Right cardiac atrium (tissue), 5 donors: Measurements from ENCODE around the gene KIAA1755. TPM values are rescaled to one million over a fixed set of nuclear protein-coding genes. Genes with fewer than 3 reads are reported as not detected.

ENCODE experiments used
- ATAC-seq, 2 donors: fragments of 200-7000 bp; cut with Tn5 transposase; one replicate each; pipeline versions ENCODE4 v1.8.0 to v1.9.1; 2020; ENCODE audit warnings: moderate library complexity in 2 of 2, mild to moderate bottlenecking in 1 of 2
- DNase-seq, 3 donors: peaks; one replicate each; pipeline ENCODE4 v3.0.0-alpha.2; 2020
- H3K27ac ChIP-seq: one replicate; pipeline ENCODE4 v1.5.1; 2013; ENCODE audit warnings: mild to moderate bottlenecking, low read length, control low read depth, moderate library complexity
- H3K27me3 ChIP-seq: one replicate; pipeline ENCODE4 v1.6.1; 2013; ENCODE audit not compliant: control insufficient read depth, insufficient read depth
- H3K4me1 ChIP-seq: one replicate; pipeline ENCODE4 v1.6.1; 2013; ENCODE audit warnings: low read length; ENCODE audit not compliant: control insufficient read depth, insufficient read depth
- H3K4me3 ChIP-seq: one replicate; pipeline ENCODE4 v1.5.1; 2013; ENCODE audit warnings: low read length, control low read depth
- H3K9me3 ChIP-seq: one replicate; pipeline ENCODE4 v1.6.1; 2013; ENCODE audit warnings: low read length; ENCODE audit not compliant: control insufficient read depth
- WGBS: extraction: QIAGEN DNeasy Blood & Tissue Kit; methylation state at CpG from one replicate; pipeline ENCODE4 v1.1.7; 2013; 5-methylcytosine and 5-hydroxymethylcytosine counted together
- intact Hi-C, 4 donors: fragments of 100-400 bp; cut with DNase I; formaldehyde crosslinking; loops; one replicate each; pipeline versions ENCODE4 v1.11.0 to v1.14.0; 2022 to 2023
- long read RNA-seq, 4 donors: library from polyadenylated mRNA; unstranded; transcript quantifications; one replicate each; pipeline ENCODE4 v2.0.0, GENCODE V29; 2020 to 2021
- polyA plus RNA-seq: library from polyadenylated mRNA; stranded (reverse); fragments of 200-250 nt; gene quantifications from one replicate; pipeline ENCODE4 v1.2.3, GENCODE V29; 2013
- total RNA-seq, 4 donors: library from RNA; stranded (reverse); fragmentation: NEBNext Ultra II Directional; extraction: Animal tissue kit (Norgen Biotek cat#: 25700); gene quantifications; one replicate each; pipeline ENCODE4 v1.2.1, GENCODE V29; 2021
- donor health status: healthy with polysubstance abuse.
- donor health status: DM: no; HTN: yes; CAD: no.
- donor health status: DM: no; HTN: no; CAD: no.
- donor health status: DM: no; HTN: yes; CAD: no; lungs with severe emphysema.
- donor health status: DM: yes; HTN: yes; CAD: no.

Gene KIAA1755, protein sequence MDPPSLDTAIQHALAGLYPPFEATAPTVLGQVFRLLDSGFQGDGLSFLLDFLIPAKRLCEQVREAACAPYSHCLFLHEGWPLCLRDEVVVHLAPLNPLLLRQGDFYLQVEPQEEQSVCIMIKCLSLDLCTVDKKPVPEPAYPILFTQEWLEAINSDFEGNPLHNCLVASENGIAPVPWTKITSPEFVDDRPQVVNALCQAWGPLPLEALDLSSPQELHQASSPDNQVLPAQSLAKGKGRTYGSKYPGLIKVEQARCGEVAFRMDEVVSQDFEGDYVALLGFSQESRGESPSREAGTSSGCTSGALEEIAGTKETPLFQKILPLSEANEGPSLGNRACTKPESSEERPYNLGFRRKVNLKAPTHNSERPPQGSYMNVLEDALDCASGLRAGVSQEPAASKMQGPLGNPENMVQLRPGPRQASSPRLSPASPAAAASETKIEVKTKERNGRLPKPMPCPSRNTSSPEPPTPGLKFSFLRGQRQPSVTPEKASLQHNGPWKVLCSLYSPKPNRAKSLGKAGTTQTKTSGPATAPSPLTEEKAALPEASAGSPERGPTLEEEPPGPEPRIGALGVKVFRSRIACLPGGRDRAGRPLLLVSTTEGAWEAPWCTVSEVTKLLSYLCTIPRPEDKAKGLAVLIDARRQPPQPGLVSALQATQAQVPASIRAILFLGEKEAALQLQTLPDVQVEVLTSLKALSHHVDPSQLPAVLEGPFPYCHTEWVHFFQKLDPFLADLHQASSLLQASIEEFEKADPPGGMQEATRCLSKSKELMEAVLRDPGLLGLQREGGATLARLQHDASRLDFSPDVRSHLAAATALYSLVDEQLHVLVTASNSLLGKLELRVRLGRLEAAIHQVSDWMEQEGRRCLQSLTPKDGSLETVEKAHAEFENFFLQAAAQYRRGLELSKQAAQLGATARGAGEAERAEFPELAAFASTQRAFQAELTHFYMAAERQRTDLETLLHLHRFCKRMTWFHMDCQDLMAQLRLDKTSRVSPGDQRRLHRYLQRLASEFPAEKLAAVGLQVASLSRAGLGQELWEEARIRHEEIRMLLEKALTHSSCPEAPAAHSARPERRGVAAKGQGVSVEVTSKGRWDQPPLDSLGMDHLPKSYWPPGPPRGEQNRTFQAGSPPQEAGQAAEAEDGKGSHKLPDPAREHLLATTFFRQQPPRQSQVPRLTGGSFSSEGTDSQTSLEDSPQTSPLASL
- total RNA-seq (10 to 100 TPM; 13.6 to 18.7 (median 17.5) TPM), polyA plus RNA-seq (5.8 TPM)
- long read RNA-seq, donor 1, full-length matches to known transcripts, result 5 of 32 reads
- long read RNA-seq, donor 1, partial matches to known transcripts, result 12 of 32 reads
- long read RNA-seq, donor 1, other reads (novel, unspliced or antisense), result 15 of 32 reads
- long read RNA-seq, donor 2, full-length matches to known transcripts, result 1 of 10 reads
- long read RNA-seq, donor 2, partial matches to known transcripts, result 4 of 10 reads
- long read RNA-seq, donor 2, other reads (novel, unspliced or antisense), result 5 of 10 reads
- long read RNA-seq, donor 3, full-length matches to known transcripts, result 3 of 42 reads
- long read RNA-seq, donor 3, partial matches to known transcripts, result 12 of 42 reads
- long read RNA-seq, donor 3, other reads (novel, unspliced or antisense), result 27 of 42 reads
- long read RNA-seq, donor 4, full-length matches to known transcripts, result 2 of 6 reads
- long read RNA-seq, donor 4, partial matches to known transcripts, result 0 of 6 reads
- long read RNA-seq, donor 4, other reads (novel, unspliced or antisense), result 4 of 6 reads

DNA sequence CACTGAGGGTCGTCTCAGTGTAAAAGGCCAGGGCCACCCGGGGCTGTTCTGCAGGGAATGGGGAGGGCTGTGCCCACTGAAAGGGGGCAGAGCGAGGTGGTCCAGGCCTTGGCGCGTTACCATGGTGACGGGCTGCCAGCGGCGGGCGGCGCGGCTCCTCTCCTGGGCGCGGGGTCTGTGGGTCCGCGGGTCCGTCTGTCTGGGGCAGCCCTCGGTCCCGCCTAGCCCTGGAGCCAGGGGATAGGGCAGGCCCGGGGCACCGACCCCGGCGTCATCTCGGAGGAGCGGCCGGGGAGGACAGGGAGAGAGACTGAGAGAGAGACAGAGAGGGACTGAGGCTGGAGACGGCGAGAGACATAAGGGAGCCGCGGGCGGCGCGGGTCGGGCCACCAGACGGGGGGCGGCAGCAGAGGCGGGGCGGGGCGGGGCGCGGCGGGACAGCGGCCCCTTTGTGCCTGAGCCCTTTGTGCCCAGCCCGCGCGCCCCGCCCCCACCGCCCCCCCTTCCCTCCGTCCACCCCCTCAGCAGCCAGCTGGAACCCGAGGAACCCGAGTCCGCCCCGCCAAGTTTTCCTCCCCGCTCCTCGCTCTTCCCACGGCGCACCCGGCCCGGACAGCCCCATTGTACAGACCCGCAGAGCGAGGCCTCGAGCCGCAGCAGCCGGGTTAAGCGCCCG, at the start of gene KIAA1755:
Gene KIAA1755 (minus strand): TSS at position 358 of the 676 bp plus-strand sequence. CDS start 235 bp downstream, at position 123.
- 5% methylated on average over 64 of the region's 65 CpGs for WGBS
- Histone ChIP-seq H3K4me3 (peak within 1 kb of the TSS; percentile 54), H3K27ac (peak within 1 kb of the TSS; percentile 59), H3K9me3 (no peaks in the 10 kb centered on the region), H3K4me1 (peaks cover 2% of the 10 kb centered on the region), H3K27me3 (peaks cover 3% of the 10 kb centered on the region)
- ATAC-seq (peak; percentile 87 to 90), DNase-seq (peak; percentile 76 to 91 (median 89))
- intact Hi-C loops, result no loop called here

DNA sequence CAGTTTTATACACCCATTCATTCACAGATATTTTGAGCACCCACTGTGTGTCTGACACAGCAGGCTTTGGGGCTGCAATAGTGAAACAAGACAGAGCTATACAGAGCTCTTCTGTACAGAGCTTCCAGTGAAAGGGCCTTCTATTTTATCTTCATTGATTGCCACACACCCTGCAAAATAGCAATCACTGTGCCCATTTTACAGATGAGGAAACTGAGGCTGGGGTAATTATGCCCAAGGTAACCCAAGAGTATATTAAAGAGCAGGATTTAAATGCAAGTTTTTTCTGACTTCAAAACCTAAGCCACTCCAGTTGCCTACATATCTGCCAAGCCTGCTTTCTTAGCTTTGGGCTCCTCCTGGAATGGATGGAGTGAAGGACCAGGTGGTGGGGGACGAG, 47.9 kb upstream of the KIAA1755 start:
- WGBS, result 46% methylated on average over 1 of the region's 1 CpG
- intact Hi-C loops, result no loop called here

DNA sequence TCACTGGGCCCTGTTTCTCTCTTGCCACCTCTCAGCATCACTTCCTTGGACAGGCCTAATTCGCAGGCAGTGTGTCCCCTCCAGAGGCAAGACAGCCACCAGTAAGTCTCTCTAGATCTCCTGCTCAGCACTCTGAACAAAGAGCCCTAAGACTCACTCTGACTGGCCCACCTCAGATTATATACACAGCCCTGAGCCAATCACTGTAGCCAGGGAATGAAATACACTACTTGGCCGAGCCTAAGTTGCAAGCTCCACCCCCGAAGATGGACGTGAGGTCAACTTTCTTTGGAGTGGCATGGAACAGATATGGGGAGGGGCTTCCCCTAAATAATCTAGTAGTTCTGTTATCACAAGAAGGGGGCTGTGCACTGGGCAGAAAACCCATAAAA, 47.5 kb upstream of the KIAA1755 start:
- H3K4me1 ChIP-seq, result no peaks in the 10 kb centered on the region
- H3K27me3 ChIP-seq, result no peaks in the 10 kb centered on the region
- no peak overlapping the region for H3K4me3 ChIP-seq
- H3K9me3 ChIP-seq, result no peaks in the 10 kb centered on the region
- 44% methylated on average over 4 of the region's 4 CpGs for WGBS
- intact Hi-C loops, result no loop called here
- ATAC-seq, result no peak
- H3K27ac ChIP-seq, result no peak overlapping the region
- DNase-seq, result no peak

More for the DNA sequence above, 47.9 kb upstream of the KIAA1755 start:
- Histone ChIP-seq H3K27ac (no peak overlapping the region), H3K4me1 (no peaks in the 10 kb centered on the region), H3K9me3 (no peaks in the 10 kb centered on the region), H3K4me3 (no peak overlapping the region), H3K27me3 (no peaks in the 10 kb centered on the region)
- ATAC-seq, result no peak
- no peak for DNase-seq

DNA sequence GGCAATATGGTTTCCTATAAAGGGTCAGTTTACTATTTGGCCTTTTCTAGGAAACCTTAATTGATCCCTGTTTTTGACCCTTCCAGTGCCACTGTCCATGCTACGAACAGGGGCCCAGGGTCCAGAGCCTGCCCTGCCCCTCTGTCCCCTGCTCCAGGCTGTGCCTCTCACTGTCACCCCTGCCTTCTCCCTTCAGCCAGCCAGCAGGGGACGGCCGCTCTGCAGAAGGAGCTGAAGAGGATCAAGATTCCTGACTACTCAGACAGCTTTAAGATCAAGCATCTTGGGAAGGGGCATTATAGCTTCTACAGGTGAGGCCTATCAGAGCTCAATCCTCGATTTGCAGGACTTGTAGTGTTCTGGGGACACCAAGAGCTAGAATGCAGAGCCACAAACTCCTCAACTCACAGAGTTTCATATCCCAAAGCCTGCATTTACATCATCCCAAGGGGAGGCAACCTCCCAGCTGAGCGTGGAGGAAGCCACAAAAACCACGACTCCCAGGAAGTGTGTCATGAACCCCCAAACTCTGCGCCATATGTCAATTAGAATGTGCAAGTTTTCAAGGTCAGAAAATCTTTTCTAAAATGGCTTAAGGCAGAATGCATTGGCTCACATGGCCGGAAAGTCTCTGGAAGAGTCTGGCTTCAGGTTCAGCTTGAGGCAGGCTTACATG, 47.0 kb upstream of the KIAA1755 start:
- H3K9me3 ChIP-seq, result no peaks in the 10 kb centered on the region
- DNase-seq, result no peak
- no peak overlapping the region for H3K27ac ChIP-seq
- H3K27me3 ChIP-seq, result no peaks in the 10 kb centered on the region
- no peaks in the 10 kb centered on the region for H3K4me1 ChIP-seq
- WGBS, result 82% methylated on average over 8 of the region's 8 CpGs
- no peak for ATAC-seq
- intact Hi-C loops, result no loop called here
- no peak overlapping the region for H3K4me3 ChIP-seq

GRCh38 chr20:38306379-38306778, 45.8 kb upstream of the KIAA1755 start:
- ATAC-seq, result no peak
- Histone ChIP-seq H3K4me1 (no peaks in the 10 kb centered on the region), H3K27ac (no peak overlapping the region), H3K4me3 (no peak overlapping the region), H3K9me3 (no peaks in the 10 kb centered on the region), H3K27me3 (no peaks in the 10 kb centered on the region)
- 87% methylated on average over 6 of the region's 6 CpGs for WGBS
- intact Hi-C loops, result no loop called here
- no peak for DNase-seq

DNA sequence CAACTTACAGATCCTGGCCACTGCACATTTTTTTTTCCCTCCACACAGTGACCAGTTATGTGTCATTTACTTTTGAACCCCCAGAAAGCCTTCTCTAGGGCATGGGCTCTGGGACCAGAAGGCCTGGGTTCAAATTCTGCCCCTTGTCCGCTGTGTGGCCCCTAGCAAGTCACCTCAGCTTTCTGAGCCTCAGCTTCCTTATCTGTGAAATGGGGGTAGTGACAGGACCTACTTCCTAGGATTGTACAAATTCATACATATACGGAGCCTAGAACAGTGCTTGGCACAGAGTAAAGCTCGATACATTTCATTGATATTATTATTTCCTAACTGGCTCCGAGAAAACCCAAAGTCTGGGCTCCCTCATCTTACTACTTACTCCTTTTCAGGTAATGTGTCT, 45.0 kb upstream of the KIAA1755 start:
- no peak for DNase-seq
- H3K9me3 ChIP-seq, result no peaks in the 10 kb centered on the region
- intact Hi-C loops, result no loop called here
- 89% methylated on average over 4 of the region's 4 CpGs for WGBS
- H3K4me1 ChIP-seq, result no peaks in the 10 kb centered on the region
- no peak for ATAC-seq
- no peak overlapping the region for H3K27ac ChIP-seq
- no peaks in the 10 kb centered on the region for H3K27me3 ChIP-seq
- H3K4me3 ChIP-seq, result no peak overlapping the region

DNA sequence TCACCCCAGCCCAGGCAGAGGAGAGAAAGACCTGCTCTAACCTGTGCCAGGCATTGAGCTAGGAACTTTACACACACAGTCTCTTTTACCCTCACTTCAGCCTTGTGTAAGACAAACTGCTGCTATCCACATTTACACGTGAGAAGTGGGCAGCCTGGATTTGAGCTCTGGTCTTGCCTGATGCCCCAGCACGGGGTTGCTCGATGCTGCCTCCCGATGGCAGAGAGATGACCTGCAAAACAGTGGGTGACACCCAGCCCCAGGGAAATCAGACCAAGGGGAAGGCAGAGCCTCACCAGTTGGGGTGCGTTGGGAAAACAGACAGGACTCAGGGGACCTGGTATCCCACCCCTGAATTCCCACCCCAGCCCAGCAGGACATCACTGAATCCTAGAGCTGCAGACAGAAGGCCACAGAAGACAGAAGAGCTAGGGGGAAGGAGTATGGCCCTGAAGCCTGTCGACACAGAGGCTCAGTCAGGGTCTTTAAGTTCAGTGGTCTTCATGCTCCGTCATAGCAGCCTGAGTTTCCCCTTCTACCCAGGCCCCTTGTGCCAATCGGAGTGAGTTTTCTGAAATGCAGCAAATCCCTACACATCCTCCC, 44.4 kb upstream of the KIAA1755 start:
- 59% methylated on average over 8 of the region's 8 CpGs for WGBS
- Histone ChIP-seq H3K27ac (no peak overlapping the region), H3K27me3 (no peaks in the 10 kb centered on the region), H3K4me1 (no peaks in the 10 kb centered on the region), H3K9me3 (no peaks in the 10 kb centered on the region), H3K4me3 (no peak overlapping the region)
- intact Hi-C loops, result loop anchor here in 1 of 4 donors (5.0 kb wide), 1 partner anchor 78 kb away; no protein-coding TSS in a partner anchor
- DNase-seq (peak in 1 of 3 donors; percentile 61), ATAC-seq (peak in 1 of 2 donors; percentile 24)

DNA sequence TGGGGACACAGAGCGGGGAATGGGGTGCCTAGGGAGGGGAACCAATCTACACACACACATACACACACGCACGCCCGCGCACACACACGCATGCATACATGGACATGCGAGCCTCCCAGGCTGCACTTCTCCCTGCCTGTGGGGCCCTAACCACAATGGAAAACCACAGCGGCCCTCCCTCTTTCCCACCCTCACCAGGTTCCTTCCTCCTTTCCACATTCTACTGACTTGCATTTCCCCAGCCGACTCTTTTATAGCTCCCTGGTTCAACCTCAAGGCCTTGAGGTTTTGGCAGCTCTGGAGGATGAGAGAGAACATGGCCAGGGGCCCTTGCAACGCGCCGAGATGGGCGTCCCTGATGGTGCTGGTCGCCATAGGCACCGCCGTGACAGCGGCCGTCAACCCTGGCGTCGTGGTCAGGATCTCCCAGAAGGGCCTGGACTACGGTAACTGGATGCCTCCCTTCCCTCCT, 43.4 kb upstream of the KIAA1755 start, which contains the start of gene BPI:
Gene BPI (plus strand): TSS at position 249 of the 472 bp plus-strand sequence. CDS start 68 bp downstream, at position 317.
- intact Hi-C loops, result loop anchor here in 1 of 4 donors (5.0 kb wide), 1 partner anchor 77 kb away; no protein-coding TSS in a partner anchor
- Histone ChIP-seq H3K9me3 (no peaks in the 10 kb centered on the region), H3K27ac (no peak within 1 kb of the TSS), H3K4me3 (no peak within 1 kb of the TSS), H3K4me1 (no peaks in the 10 kb centered on the region), H3K27me3 (no peaks in the 10 kb centered on the region)
- WGBS, result 80% methylated on average over 21 of the region's 21 CpGs
- peak in 1 of 2 donors; percentile 4 for ATAC-seq
- DNase-seq, result peak; percentile 47 to 72 (median 68)

DNA sequence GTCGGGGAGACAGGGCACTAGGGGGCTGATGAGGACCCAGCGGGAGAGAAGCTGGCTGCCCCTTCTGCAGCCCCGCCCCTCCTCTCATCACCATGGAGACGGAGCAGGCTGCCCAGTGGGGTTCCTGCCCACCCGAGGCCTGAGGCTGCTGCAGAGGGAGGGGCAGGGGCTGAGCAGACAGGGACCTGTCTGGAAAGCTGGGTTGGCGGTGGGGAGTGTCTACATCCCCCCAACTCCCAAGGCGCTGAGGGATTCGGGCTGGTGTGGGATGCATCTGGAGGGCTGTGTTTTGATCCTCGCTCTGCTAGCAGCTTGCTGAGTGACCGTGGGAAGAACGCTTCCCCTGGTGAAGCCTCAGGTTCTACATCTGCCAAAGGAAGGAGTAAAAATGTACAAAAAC, 42.3 kb upstream of the KIAA1755 start:
- H3K27ac ChIP-seq, result no peak overlapping the region
- WGBS, result 23% methylated on average over 11 of the region's 11 CpGs
- H3K27me3 ChIP-seq, result no peaks in the 10 kb centered on the region
- peak in 1 of 3 donors; percentile 61 for DNase-seq
- ATAC-seq, result no peak
- H3K9me3 ChIP-seq, result no peaks in the 10 kb centered on the region
- H3K4me1 ChIP-seq, result no peaks in the 10 kb centered on the region
- no peak overlapping the region for H3K4me3 ChIP-seq
- intact Hi-C loops, result loop anchor here in 1 of 4 donors (5.0 kb wide), 1 partner anchor 75 kb away; no protein-coding TSS in a partner anchor
